Peyer's patch (tissue), 4 donors: ENCODE data around the gene NRXN3.

Experiments
- CTCF ChIP-seq, 6 experiments: fragments of 450-650 bp in 4 of 6; fragments of 200-600 bp in 2 of 6; sonication (generic) in 1 of 6; IDR thresholded peaks; one replicate each; pipeline ENCODE4 v1.5.1; 2017 to 2019; ENCODE audit warnings: antibody characterized with exemption in 6 of 6, mild to moderate bottlenecking in 3 of 6, moderate library complexity in 1 of 6
- POLR2A ChIP-seq, 2 donors: fragments of 450-650 bp; IDR thresholded peaks; one replicate each; pipeline ENCODE4 v1.5.1; 2017; ENCODE audit warnings: antibody characterized with exemption in 2 of 2, mild to moderate bottlenecking in 2 of 2, moderate library complexity in 2 of 2

GRCh38 chr14:78186277-78186676 is 16.1 kb downstream of the NRXN3 start:
- TF ChIP-seq CTCF (IDR thresholded peaks at IDR 0.05): no peak
- no peak for TF ChIP-seq POLR2A (IDR thresholded peaks at IDR 0.05)
